Measurements from ENCODE around the gene NAA25. TPM values are rescaled to one million over a fixed set of nuclear protein-coding genes. Genes with fewer than 3 reads are reported as not detected.

The NAA25 gene
- total and polyA plus RNA-seq, 2 experiments from 2014 or later = 18.7 to 19.1 TPM

GRCh38 chr12:111978545-111978944 is 130.0 kb downstream of the NAA25 start:
- DNase-seq (ENCODE audit: low spot score) = no peak
- Histone ChIP-seq H3K9me3 (ENCODE audit: low read depth) (no peaks in the 10 kb centered on the region), H3K4me1 (ENCODE audit: insufficient read depth) (no peaks in the 10 kb centered on the region), H3K27ac (no peak overlapping the region), H3K4me3 (no peak overlapping the region), H2AFZ (no peak overlapping the region), H3K27me3 (no peaks in the 10 kb centered on the region), H3K79me2 (no peaks in the 10 kb centered on the region), H3K9me2 (replicated peaks; ENCODE audit: insufficient read depth) (no peaks in the 10 kb centered on the region), H3K36me3 (replicated peaks; ENCODE audit: insufficient read depth, low read depth) (no peaks in the 10 kb centered on the region), H4K20me1 (ENCODE audit: insufficient read depth, poor library complexity, severe bottlenecking) (no peaks in the 10 kb centered on the region), H3K4me2 (no peak overlapping the region)
- TF ChIP-seq CTCF (IDR thresholded peaks at IDR 0.05; ENCODE audit: poor library complexity) = no peak
- no peak for TF ChIP-seq EZH2phosphoT487 (IDR thresholded peaks at IDR 0.05; ENCODE audit: low read depth, severe bottlenecking, unreplicated experiment)
- TF ChIP-seq EZH2 (IDR thresholded peaks at IDR 0.05; ENCODE audit: borderline replicate concordance) = no peak

- no peak for DNase-seq (ENCODE audit: low spot score)
- no peaks in the 10 kb centered on the region for H3K79me2 ChIP-seq
- H3K36me3 ChIP-seq (replicated peaks; ENCODE audit: insufficient read depth, low read depth) = no peaks in the 10 kb centered on the region
- no peaks in the 10 kb centered on the region for H4K20me1 ChIP-seq (ENCODE audit: insufficient read depth, poor library complexity, severe bottlenecking)
- TF ChIP-seq EZH2 (IDR thresholded peaks at IDR 0.05; ENCODE audit: borderline replicate concordance) (no peak), EZH2phosphoT487 (IDR thresholded peaks at IDR 0.05; ENCODE audit: low read depth, severe bottlenecking, unreplicated experiment) (no peak)
- no peaks in the 10 kb centered on the region for H3K9me3 ChIP-seq (ENCODE audit: low read depth)
- no peak overlapping the region for H3K4me2 ChIP-seq
- no peaks in the 10 kb centered on the region for H3K9me2 ChIP-seq (replicated peaks; ENCODE audit: insufficient read depth)
- no peak overlapping the region for H3K4me3 ChIP-seq
- no peaks in the 10 kb centered on the region for H3K4me1 ChIP-seq (ENCODE audit: insufficient read depth)
- H2AFZ ChIP-seq = no peak overlapping the region
- no peaks in the 10 kb centered on the region for H3K27me3 ChIP-seq
- H3K27ac ChIP-seq = no peak overlapping the region
Observed at GRCh38 chr12:111976860-111977259, 131.7 kb downstream of the NAA25 start.

Small RNA genes lying within 50 kb of the gene (microRNA-seq; reads per million reads assigned to microRNA genes)
- gene MIR3657 = not detected

Small RNA genes lying within 50 kb of the gene (small RNA-seq; reads per million reads assigned to genes)
- gene AC004024.1 (0.09 reads per million), gene MIR3657 (not detected), gene RF00019 (not detected)

Other genes with a start within 250 kb of the NAA25 start
- gene TMEM116, start 95.6 kb downstream of the NAA25 start, total RNA-seq = 13.1 and 29.3 TPM in 2 replicates
- 10.8 and 11.2 TPM in 2 replicates for gene TMEM116, start 95.6 kb downstream of the NAA25 start, polyA plus RNA-seq
- 178 and 194 TPM in 2 replicates for gene ERP29, start 95.4 kb downstream of the NAA25 start, total RNA-seq
- gene ERP29, start 95.4 kb downstream of the NAA25 start, polyA plus RNA-seq = 228 and 253 TPM in 2 replicates
- gene TRAFD1, start 16.8 kb upstream of the NAA25 start, total RNA-seq = 33.9 and 37.1 TPM in 2 replicates
- gene TRAFD1, start 16.8 kb upstream of the NAA25 start, polyA plus RNA-seq = 37.3 and 39.4 TPM in 2 replicates